HEK293T (cell line): ENCODE data around the gene SYNJ2.

Experiments used
- CTCF ChIA-PET: fragments of 350-600 bp; formaldehyde crosslinking; extraction: SDS; loops from one replicate; lab custom pipeline; 2021; ENCODE audit warnings: antibody characterized with exemption, inconsistent platforms; lab: Yijun Ruan, JAX
- POLR2A ChIA-PET: fragments of 350-600 bp; formaldehyde crosslinking; extraction: SDS; loops from one replicate; lab custom pipeline; 2020; ENCODE audit warnings: antibody characterized with exemption, inconsistent platforms; lab: Yijun Ruan, JAX
- DNase-seq: peaks from one replicate; pipeline ENCODE4 v3.0.0; 2012; ENCODE audit warnings: mixed read lengths; ENCODE audit errors: extremely low spot score
- ARNT ChIP-seq: fragments of 450-650 bp; IDR thresholded peaks from 2 replicates; pipeline ENCODE4 v1.6.1; 2017; ENCODE audit warnings: mild to moderate bottlenecking
- BHLHE40 ChIP-seq: fragments of 450-650 bp; IDR thresholded peaks from 2 replicates; pipeline ENCODE4 v1.6.1; 2016; ENCODE audit warnings: mild to moderate bottlenecking, moderate library complexity, borderline replicate concordance
- CTBP1 ChIP-seq: fragments of 450-650 bp; IDR thresholded peaks from 2 replicates; pipeline ENCODE4 v1.6.1; 2016; ENCODE audit warnings: borderline replicate concordance
- ELF4 ChIP-seq: fragments of 450-650 bp; IDR thresholded peaks from 2 replicates; pipeline ENCODE4 v1.6.1; 2017; ENCODE audit warnings: antibody characterized with exemption
- FOXA1 ChIP-seq: fragments of 450-650 bp; IDR thresholded peaks from 2 replicates; pipeline ENCODE4 v1.6.1; 2016; ENCODE audit warnings: mild to moderate bottlenecking
- FOXK2 ChIP-seq: fragments of 450-650 bp; IDR thresholded peaks from 2 replicates; pipeline ENCODE4 v1.6.1; 2016; ENCODE audit warnings: mild to moderate bottlenecking
- FOXM1 ChIP-seq: fragments of 450-650 bp; IDR thresholded peaks from 2 replicates; pipeline ENCODE4 v1.6.1; 2017; ENCODE audit warnings: mild to moderate bottlenecking, borderline replicate concordance
- HDGF ChIP-seq: fragments of 450-650 bp; IDR thresholded peaks from 2 replicates; pipeline ENCODE4 v1.6.1; 2017; ENCODE audit warnings: antibody characterized with exemption, borderline replicate concordance
- L3MBTL2 ChIP-seq: fragments of 450-650 bp; conservative IDR thresholded peaks from 2 replicates; pipeline ENCODE4 v1.6.1; 2016; ENCODE audit warnings: mild to moderate bottlenecking
- LEF1 ChIP-seq: fragments of 450-650 bp; IDR thresholded peaks from 2 replicates; pipeline ENCODE4 v1.6.1; 2017; ENCODE audit warnings: mild to moderate bottlenecking, borderline replicate concordance
- NFRKB ChIP-seq: fragments of 450-650 bp; IDR thresholded peaks from 2 replicates; pipeline ENCODE4 v1.6.1; 2016; ENCODE audit warnings: mild to moderate bottlenecking, moderate library complexity
- SP1 ChIP-seq: fragments of 450-650 bp; IDR thresholded peaks from 2 replicates; pipeline ENCODE4 v1.6.1; 2017
- SUZ12 ChIP-seq: fragments of 450-650 bp; IDR thresholded peaks from 2 replicates; pipeline ENCODE4 v1.6.1; 2016; ENCODE audit warnings: mild to moderate bottlenecking
- TARDBP ChIP-seq: fragments of 450-650 bp; IDR thresholded peaks from 2 replicates; pipeline ENCODE4 v1.6.1; 2016
- ZNF384 ChIP-seq: fragments of 450-650 bp; IDR thresholded peaks from 2 replicates; pipeline ENCODE4 v1.6.1; 2016
- TF ChIP-seq, protein P1 (sequence below): fragments of 450-650 bp; IDR thresholded peaks from 2 replicates; pipeline ENCODE4 v1.6.1; 2016

The SYNJ2 gene

DNA sequence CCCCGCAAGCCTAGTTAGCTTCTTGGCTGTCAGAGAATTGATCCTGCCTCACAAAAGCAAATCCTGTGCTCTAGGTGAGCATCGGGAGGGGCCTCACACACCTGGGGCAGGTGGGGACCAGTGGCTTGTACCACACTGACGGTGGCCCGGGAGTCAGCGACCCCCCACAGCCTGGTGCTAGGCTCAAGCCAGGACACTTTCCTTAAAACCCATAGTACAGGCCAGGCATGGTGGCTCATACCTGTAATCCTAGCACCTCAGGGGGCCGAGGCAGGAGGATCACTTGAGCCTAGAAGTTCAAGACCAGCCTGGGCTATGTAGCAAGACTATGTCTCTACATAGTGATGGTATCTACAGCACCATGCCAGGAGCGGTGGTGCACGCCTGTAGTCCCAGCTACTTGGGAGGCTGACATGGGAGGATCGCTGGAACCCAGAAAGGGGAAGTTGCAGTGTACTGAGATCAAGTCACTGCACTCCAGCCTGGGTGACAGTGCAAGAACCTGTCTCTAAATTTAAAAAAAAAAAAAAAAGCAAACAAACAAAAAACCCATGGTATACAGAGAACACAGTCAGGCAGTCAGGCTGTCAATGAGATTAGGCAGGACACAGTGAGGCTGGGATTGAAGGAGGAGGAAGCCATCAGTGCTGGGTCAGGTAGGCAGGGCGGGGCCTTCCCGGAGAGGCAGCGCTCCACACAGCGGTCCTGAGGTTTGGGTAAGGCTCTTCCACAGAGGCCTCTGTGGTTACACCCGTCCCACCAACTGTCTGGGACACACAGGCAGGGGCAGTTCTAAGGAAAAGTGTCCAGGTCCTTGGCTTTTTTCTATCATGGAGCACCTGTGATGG is 41.3 kb downstream of the SYNJ2 start:
- TF ChIP-seq LEF1 (no peak), NFRKB (no peak), ELF4 (no peak), SUZ12 (no peak), FOXK2 (no peak), FOXM1 (no peak), HDGF (no peak), BHLHE40 (no peak)
- TF ChIP-seq, protein P1, sequence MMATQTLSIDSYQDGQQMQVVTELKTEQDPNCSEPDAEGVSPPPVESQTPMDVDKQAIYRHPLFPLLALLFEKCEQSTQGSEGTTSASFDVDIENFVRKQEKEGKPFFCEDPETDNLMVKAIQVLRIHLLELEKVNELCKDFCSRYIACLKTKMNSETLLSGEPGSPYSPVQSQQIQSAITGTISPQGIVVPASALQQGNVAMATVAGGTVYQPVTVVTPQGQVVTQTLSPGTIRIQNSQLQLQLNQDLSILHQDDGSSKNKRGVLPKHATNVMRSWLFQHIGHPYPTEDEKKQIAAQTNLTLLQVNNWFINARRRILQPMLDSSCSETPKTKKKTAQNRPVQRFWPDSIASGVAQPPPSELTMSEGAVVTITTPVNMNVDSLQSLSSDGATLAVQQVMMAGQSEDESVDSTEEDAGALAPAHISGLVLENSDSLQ: no peak
- ChIA-PET CTCF (interaction anchor here (0.9 kb wide), 1 partner anchor 15 kb away, joined by 3 read pairs; no protein-coding TSS in a partner anchor), POLR2A (no interaction called here)
- DNase-seq: no peak

DNA sequence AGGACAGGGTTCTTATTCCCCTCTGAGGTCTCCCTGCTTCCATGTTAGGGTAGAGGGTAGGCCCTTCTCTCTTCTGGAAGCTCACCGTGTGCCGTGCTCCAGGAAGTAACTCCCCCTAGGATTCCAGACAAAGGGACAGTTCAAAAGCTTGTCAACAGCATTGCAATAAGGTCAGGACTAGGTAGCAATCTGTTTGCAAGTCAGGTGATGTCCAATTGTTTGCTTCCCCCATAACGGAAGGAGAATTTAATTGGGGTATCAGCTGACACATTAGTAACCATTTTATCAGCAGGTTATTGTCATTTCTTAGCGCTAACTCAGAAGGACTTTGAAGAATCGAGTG is 41.9 kb downstream of the SYNJ2 start:
- DNase-seq: no peak
- ChIA-PET POLR2A (no interaction called here), CTCF (no interaction called here)
- TF ChIP-seq SUZ12 (no peak), LEF1 (no peak), FOXK2 (no peak), CTBP1 (no peak), ZNF384 (no peak), ARNT (no peak), FOXM1 (no peak), HDGF (no peak), NFRKB (no peak), SP1 (no peak), BHLHE40 (no peak), ELF4 (no peak), TARDBP (no peak)

DNA sequence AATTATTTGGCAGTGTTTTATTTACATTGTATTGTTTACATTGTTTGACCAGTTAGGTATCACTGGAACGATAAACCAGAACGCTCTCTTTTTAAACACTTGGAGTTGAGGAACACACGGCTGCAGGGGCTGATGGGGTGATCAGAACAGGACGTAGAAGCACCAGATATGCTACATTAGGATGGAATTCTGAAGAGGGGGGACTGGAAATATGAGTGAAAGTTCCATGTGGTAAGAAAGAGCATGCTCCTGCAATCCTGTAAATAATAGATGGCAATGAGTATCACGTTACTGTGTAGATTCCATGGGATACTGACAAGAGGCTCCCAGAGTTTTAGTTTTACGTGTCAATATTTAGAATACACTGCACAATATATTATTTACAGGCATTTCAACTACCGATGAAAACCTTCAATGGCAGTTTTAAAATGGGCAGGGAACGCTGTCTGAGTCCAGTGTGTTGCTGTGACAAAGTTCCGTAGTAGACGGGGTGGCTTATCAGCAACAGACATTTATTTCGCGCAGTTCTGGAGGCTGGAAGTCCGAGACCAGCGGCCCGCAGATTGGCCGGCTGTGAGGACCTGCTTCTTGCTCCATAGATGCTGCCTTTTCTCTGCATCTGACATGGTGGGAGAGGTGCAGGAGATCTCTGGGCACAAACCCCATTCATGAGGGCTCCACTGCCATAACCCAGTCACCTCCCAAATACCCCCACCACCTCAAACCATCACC is 43.1 kb downstream of the SYNJ2 start:
- CTCF ChIA-PET: no interaction called here
- POLR2A ChIA-PET: no interaction called here
- TF ChIP-seq L3MBTL2 (no peak), BHLHE40 (no peak), HDGF (no peak), FOXM1 (no peak), TARDBP (no peak), ARNT (no peak), ELF4 (no peak), FOXA1 (no peak), SUZ12 (no peak), LEF1 (no peak)
- TF ChIP-seq, protein P1: no peak
- no peak for DNase-seq

DNA sequence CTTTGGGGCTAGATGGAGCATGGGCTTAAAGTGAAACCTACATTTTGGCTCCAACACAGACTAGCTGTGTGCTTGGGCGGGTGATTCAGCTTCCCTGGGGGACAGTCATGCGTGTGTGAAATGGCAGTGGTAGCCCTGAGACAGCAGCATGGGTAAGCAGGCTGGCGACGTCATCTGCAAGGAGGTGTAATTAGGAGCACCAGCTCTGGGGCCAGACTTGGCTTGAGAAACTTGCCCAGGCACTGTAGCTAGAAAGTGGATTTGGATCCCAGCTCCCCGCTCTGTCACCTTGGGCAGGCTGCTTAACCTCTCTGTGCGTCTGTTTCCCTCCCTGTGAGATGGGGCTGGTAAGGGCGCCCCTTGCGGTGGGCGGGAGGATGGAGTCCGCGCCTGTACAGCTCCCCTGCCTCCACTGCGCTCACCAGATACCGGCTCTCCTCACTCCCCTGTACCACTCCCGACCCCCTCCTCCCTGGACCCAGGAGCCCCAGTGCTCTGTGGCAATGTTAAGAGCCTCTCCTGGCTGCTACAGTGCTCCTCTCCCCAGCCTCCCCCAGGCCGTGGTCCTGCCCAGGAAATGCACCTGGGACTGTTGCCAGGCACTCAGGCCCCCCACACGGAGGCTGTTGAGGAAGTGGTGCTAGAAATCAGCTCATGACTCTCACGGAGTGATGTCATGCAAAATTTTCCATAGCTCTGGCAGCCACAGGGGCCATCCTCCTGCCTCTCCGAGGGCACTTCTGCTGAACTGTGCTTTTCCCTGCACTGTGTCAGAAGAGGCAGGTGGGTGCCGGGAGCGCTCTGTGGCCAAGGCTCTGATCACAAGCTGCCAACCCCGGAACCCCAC is 44.6 kb downstream of the SYNJ2 start:
- TF ChIP-seq ARNT: no peak
- no peak for TF ChIP-seq FOXA1
- TF ChIP-seq SUZ12: no peak
- TF ChIP-seq CTBP1: no peak
- no peak for TF ChIP-seq ELF4
- TF ChIP-seq, protein P1: no peak
- TF ChIP-seq FOXM1: no peak
- TF ChIP-seq ZNF384: no peak
- no peak for TF ChIP-seq FOXK2
- no peak for TF ChIP-seq L3MBTL2
- TF ChIP-seq BHLHE40: no peak
- TF ChIP-seq NFRKB: no peak
- no peak for TF ChIP-seq SP1
- peak; percentile 69 for DNase-seq
- ChIA-PET CTCF (interaction anchor here (0.5 to 1.9 kb wide), 16 partner anchors 10 to 371 kb away, joined by 3 to 22 read pairs (median 4); no protein-coding TSS in a partner anchor), POLR2A (interaction anchor here (0.6 to 1.4 kb wide), 4 partner anchors 14 to 54 kb away, joined by 3 to 5 read pairs (median 4); partner anchors contain the start of gene SYNJ2)
